ENCODE results near the gene VPS51.

DNA sequence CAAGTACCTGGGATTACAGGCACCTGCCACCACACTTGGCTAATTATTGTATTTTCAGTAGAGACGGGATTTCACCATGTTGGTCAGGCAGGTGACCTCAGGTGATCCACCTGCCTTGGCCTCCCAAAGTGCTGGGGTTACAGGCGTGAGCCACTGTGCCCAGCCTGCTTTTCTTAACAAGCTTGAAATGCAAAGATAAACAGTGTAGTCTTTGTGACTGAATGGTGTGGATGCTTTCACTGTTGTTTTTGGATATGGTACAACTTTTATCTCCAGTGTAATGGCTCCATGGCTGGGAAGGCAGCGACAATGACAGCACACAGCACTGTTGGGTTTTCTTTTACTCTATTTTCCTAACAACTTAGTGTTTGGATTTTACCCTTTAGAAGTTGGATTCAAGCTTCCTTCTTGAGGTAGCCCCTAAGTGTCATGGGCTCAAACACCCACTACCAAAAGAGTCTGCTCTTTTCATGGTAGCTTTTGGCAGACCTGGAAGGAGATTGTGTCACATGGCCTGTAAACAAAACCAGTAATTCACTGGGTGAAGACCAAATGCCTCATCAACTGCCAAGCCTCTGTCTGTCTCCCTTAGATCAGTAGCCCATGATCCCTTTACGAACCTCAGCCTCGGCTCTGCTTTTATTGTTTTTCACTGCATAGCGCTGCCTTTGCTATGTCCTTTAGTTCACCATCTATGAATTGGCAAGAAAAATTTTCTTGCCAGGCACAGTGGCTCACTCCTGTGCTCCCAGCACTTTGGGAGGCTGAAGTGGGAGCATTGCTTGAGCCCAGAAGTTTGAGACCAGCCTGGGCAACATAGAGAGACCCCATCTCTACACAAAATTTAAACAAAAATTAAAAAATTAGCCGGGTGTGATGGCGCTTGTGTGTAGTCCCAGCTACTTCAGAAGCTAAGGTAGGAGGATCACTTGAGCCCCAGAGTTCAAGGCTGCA lies 6.4 kb downstream of the VPS51 start:
- TF ChIP-seq POLR2A (IDR thresholded peaks at IDR 0.05), result no peak
- TF ChIP-seq, protein P1, sequence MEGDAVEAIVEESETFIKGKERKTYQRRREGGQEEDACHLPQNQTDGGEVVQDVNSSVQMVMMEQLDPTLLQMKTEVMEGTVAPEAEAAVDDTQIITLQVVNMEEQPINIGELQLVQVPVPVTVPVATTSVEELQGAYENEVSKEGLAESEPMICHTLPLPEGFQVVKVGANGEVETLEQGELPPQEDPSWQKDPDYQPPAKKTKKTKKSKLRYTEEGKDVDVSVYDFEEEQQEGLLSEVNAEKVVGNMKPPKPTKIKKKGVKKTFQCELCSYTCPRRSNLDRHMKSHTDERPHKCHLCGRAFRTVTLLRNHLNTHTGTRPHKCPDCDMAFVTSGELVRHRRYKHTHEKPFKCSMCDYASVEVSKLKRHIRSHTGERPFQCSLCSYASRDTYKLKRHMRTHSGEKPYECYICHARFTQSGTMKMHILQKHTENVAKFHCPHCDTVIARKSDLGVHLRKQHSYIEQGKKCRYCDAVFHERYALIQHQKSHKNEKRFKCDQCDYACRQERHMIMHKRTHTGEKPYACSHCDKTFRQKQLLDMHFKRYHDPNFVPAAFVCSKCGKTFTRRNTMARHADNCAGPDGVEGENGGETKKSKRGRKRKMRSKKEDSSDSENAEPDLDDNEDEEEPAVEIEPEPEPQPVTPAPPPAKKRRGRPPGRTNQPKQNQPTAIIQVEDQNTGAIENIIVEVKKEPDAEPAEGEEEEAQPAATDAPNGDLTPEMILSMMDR (IDR thresholded peaks at IDR 0.05), result no peak
